Endothelial cell of umbilical vein (primary cell): ENCODE measurements around the gene MYMX. TPM values are rescaled to one million over a fixed set of nuclear protein-coding genes. Genes with fewer than 3 reads are reported as not detected.
A peak's percentile ranks its signal among the peaks of the same experiment; 100 is the strongest.

Source experiments
- BruUV-seq: library from RNA; stranded (reverse); fragments of 400-500 nt; replicated peaks from 2 replicates; lab custom pipeline; 2021; lab: Mats Ljungman, UMichigan
- CTCF ChIA-PET: fragments of 300-600, 350-600 bp; sonication (Branson Sonifier 250); formaldehyde crosslinking; loops from one replicate; lab custom pipeline; 2021; ENCODE audit warnings: antibody characterized with exemption, inconsistent platforms; lab: Charles Lee
- POLR2A ChIA-PET: fragments of 300-600, 350-600 bp; sonication (Branson Sonifier 250); formaldehyde crosslinking; loops from one replicate; lab custom pipeline; 2021; ENCODE audit warnings: antibody characterized with exemption, inconsistent platforms; lab: Charles Lee
- DNase-seq: peaks from one replicate; pipeline ENCODE4 v3.0.0-alpha.2; 2011; ENCODE audit warnings: low read depth, low spot score
- FAIRE-seq: peaks from 2 replicates; lab custom pipeline; 2011; peaks lifted over from hg19 to GRCh38; lab: Jason Lieb, UNC
- H2AFZ ChIP-seq: 2 replicates; pipeline ENCODE4 v1.6.0; 2012; ENCODE audit warnings: low read depth, low read length, control low read depth, inconsistent platforms
- H3K27ac ChIP-seq: 2 replicates; pipeline ENCODE4 v1.5.1; 2011; ENCODE audit warnings: low read depth, mild to moderate bottlenecking, control low read depth, low read length, moderate library complexity; ENCODE audit not compliant: insufficient read depth
- H3K27me3 ChIP-seq, 2 experiments: 2 replicates each; pipeline versions ENCODE4 v1.6.0 to v1.6.1; 2011; ENCODE audit warnings: low read length in 2 of 2, mixed read lengths in 1 of 2; ENCODE audit not compliant: control insufficient read depth in 2 of 2, insufficient read depth in 2 of 2
- H3K36me3 ChIP-seq, 2 experiments: 2 replicates in 1 of 2; 3 replicates in 1 of 2; pipeline ENCODE4 v1.5.1; 2011; ENCODE audit warnings: low read length in 2 of 2, mild to moderate bottlenecking in 1 of 2, moderate library complexity in 1 of 2; ENCODE audit not compliant: control insufficient read depth in 2 of 2, insufficient read depth in 2 of 2; ENCODE audit errors: extremely low read depth in 1 of 2
- H3K4me1 ChIP-seq: 3 replicates; pipeline ENCODE4 v1.5.1; 2011; ENCODE audit warnings: mild to moderate bottlenecking, low read length; ENCODE audit not compliant: control insufficient read depth, insufficient read depth; ENCODE audit errors: extremely low read depth
- H3K4me2 ChIP-seq: 2 replicates; pipeline ENCODE4 v1.6.1; 2011; ENCODE audit warnings: low read length, control low read depth, mixed read lengths; ENCODE audit not compliant: insufficient read depth
- H3K4me3 ChIP-seq, 3 experiments: fragments of 200-600 bp in 1 of 3; sonication (generic), shearing (Covaris generic) in 1 of 3; replicated peaks in 1 of 3; 2 replicates each; pipeline ENCODE4 v1.5.1; 2011 to 2016; ENCODE audit warnings: control low read depth in 3 of 3, low read length in 3 of 3, mild to moderate bottlenecking in 2 of 3, inconsistent platforms in 1 of 3, low read depth in 1 of 3, moderate library complexity in 1 of 3; ENCODE audit not compliant: insufficient read depth in 1 of 3
- H3K79me2 ChIP-seq: 2 replicates; pipeline ENCODE4 v1.6.0; 2012; ENCODE audit warnings: low read length, inconsistent platforms; ENCODE audit not compliant: control insufficient read depth, insufficient read depth
- H3K9ac ChIP-seq: replicated peaks from 2 replicates; pipeline ENCODE3; 2011; ENCODE audit warnings: low read length, control low read depth; ENCODE audit not compliant: insufficient read depth; ENCODE audit errors: extremely low read depth
- H3K9me1 ChIP-seq: replicated peaks from 3 replicates; pipeline ENCODE4 v1.6.0; 2011; ENCODE audit warnings: mild to moderate bottlenecking, low read length; ENCODE audit not compliant: control insufficient read depth, insufficient read depth; ENCODE audit errors: extremely low read depth
- H3K9me3 ChIP-seq: replicated peaks from 2 replicates; pipeline ENCODE4 v1.5.1; 2012; ENCODE audit warnings: low read length, inconsistent platforms; ENCODE audit not compliant: control insufficient read depth, insufficient read depth
- H4K20me1 ChIP-seq: replicated peaks from 2 replicates; pipeline ENCODE3; 2011; ENCODE audit warnings: mild to moderate bottlenecking, low read length; ENCODE audit not compliant: control insufficient read depth, insufficient read depth; ENCODE audit errors: extremely low read depth
- FOS ChIP-seq: IDR thresholded peaks from 2 replicates; pipeline ENCODE4 v1.6.1; 2011; ENCODE audit warnings: mild to moderate bottlenecking, low read length, moderate library complexity, borderline replicate concordance; ENCODE audit not compliant: insufficient read depth
- GATA2 ChIP-seq: IDR thresholded peaks from 2 replicates; pipeline ENCODE4 v1.7.0; 2011; ENCODE audit warnings: low read depth, mild to moderate bottlenecking, moderate library complexity, mixed read lengths, low read length; ENCODE audit not compliant: insufficient read length, insufficient read depth
- JUN ChIP-seq: IDR thresholded peaks from 2 replicates; pipeline ENCODE4 v1.6.1; 2011; ENCODE audit warnings: borderline replicate concordance, low read depth; ENCODE audit not compliant: insufficient read length, insufficient read depth
- MAX ChIP-seq: IDR thresholded peaks from 2 replicates; pipeline ENCODE4 v1.6.1; 2011; ENCODE audit not compliant: insufficient read depth, insufficient read length
- POLR2A ChIP-seq: IDR thresholded peaks from 2 replicates; pipeline ENCODE4 v1.6.1; 2012; ENCODE audit warnings: low read depth, mild to moderate bottlenecking, control low read depth, low read length
- POLR2AphosphoS5 ChIP-seq: IDR thresholded peaks from 2 replicates; pipeline ENCODE4 v1.6.1; 2012; ENCODE audit warnings: low read depth, mild to moderate bottlenecking, control low read depth, low read length, moderate library complexity; ENCODE audit not compliant: insufficient read depth
- dilution Hi-C: fragments of 300-500 bp; cut with MboI; formaldehyde crosslinking; loops from one replicate; pipeline ENCODE4 v1.15.0; 2019; ENCODE audit warnings: low sequenced_read_pairs; ENCODE audit not compliant: extremely low pct_ligation_motif_present
- intact Hi-C: fragments of 100-400 bp; cut with micrococcal nuclease; formaldehyde crosslinking; loops from one replicate; pipeline ENCODE4 v1.10.0; 2022
- polyA plus RNA-seq, 4 experiments: library from polyadenylated mRNA; depleted of rRNA in 3 of 4; stranded (reverse) in 3 of 4; unstranded in 1 of 4; fragments of >200 nt; gene quantifications; 2 replicates each; pipeline versions ENCODE4 v1.2.1 to v1.2.3, GENCODE V29; 2011 to 2012; ENCODE audit warnings: missing spikeins in 1 of 4
- total RNA-seq: library from RNA; stranded (reverse); gene quantifications from 2 replicates; pipeline ENCODE4 v1.2.3, GENCODE V29; 2021

MYMX gene
- total and polyA plus RNA-seq, 2 donors (not counting 3 experiments of a cell fraction or from before 2014, with no cell fraction given), result 0.18 TPM; not detected in 1

- Histone ChIP-seq H3K27ac (peak overlapping the region; percentile 91), H3K4me3 (no peak overlapping the region), H4K20me1 (no peaks in the 10 kb centered on the region), H3K4me1 (peaks cover 42% of the 10 kb centered on the region), H3K9ac (peak overlapping the region; percentile 62), H3K9me3 (no peaks in the 10 kb centered on the region), H3K79me2 (no peaks in the 10 kb centered on the region), H2AFZ (no peak overlapping the region), H3K27me3 (no peaks in the 10 kb centered on the region), H3K4me2 (peak overlapping the region; percentile 18), H3K36me3 (no peaks in the 10 kb centered on the region), H3K9me1 (no peaks in the 10 kb centered on the region)
- ChIA-PET CTCF (interaction anchor here (1.0 to 6.1 kb wide), 7 partner anchors 9 to 81 kb away, joined by 4 to 148 read pairs (median 4); partner anchors contain the start of genes SLC29A1 and SLC35B2), POLR2A (interaction anchor here (0.7 to 1.8 kb wide), 3 partner anchors 23 to 69 kb away, joined by 3 to 8 read pairs (median 3); partner anchors contain the start of gene HSP90AB1)
- TF ChIP-seq JUN (peak; percentile 71), POLR2A (no peak), FOS (peak; percentile 81), MAX (no peak), GATA2 (peak; percentile 80), POLR2AphosphoS5 (peak; percentile 79)
- DNase-seq (peak; percentile 93), FAIRE-seq (peak; percentile 98)
- dilution Hi-C loops, result no loop called here
- BruUV-seq, result TSS peak; percentile 68
- intact Hi-C loops, result loop anchor here (1.0 to 2.0 kb wide), 5 partner anchors 15 to 69 kb away; partner anchors contain the start of gene HSP90AB1
These were observed 38.9 kb upstream of the MYMX start for GRCh38 chr6:44177691-44178423.
